ENCODE measurements around the gene UVRAG.

- TF ChIP-seq EZH2phosphoT487 (IDR thresholded peaks at IDR 0.05; ENCODE audit: low read depth): no peak
- TF ChIP-seq CTCF (IDR thresholded peaks at IDR 0.05; ENCODE audit: low read depth, low read length): no peak
Measured at GRCh38 chr11:76151556-76152085, 336.6 kb downstream of the UVRAG start.

Data from OCI-LY3 (cell line).